Activated CD4-positive, alpha-beta T cell treated with anti-CD3 and anti-CD28 coated beads, Interleukin-2, Interleukin-6, amounts not matched to agents 100 ng/mL and 50 ng/mL, durations not matched to agents 16 hours and 8 hours (primary cell): ENCODE results near the gene ARHGEF6.
"Not testable (repeated sequence)": the region's sequence is repeated elsewhere in the genome, so short reads cannot be mapped to it uniquely, and the experiment has no call there.

Experiments used
- DNase-seq: peaks from one replicate; pipeline ENCODE4 v3.0.0-alpha.2; 2020

Gene ARHGEF6

GRCh38 chrX:136780763-136781162, at the start of gene ARHGEF6:
Gene ARHGEF6, minus strand, starts transcription at chrX:136780932. Its CDS starts 50 bp downstream, at chrX:136780882.
- peak; percentile 65 for DNase-seq

GRCh38 chrX:136829413-136829812, 48.7 kb upstream of the ARHGEF6 start:
- DNase-seq = no peak

GRCh38 chrX:136828830-136829229, 48.1 kb upstream of the ARHGEF6 start:
- DNase-seq = no peak

- DNase-seq = no peak
These were observed 46.3 kb upstream of the ARHGEF6 start for GRCh38 chrX:136827026-136827425.

- DNase-seq = no peak
These were observed 45.0 kb upstream of the ARHGEF6 start for GRCh38 chrX:136825771-136826170.

- no peak for DNase-seq
These were observed 42.4 kb upstream of the ARHGEF6 start for GRCh38 chrX:136823175-136823574.

- DNase-seq = no peak
These were observed 41.8 kb upstream of the ARHGEF6 start for GRCh38 chrX:136822337-136823095.

- not testable (repeated sequence) for DNase-seq
These were observed 39.0 kb upstream of the ARHGEF6 start for GRCh38 chrX:136819756-136820155.

GRCh38 chrX:136819031-136819703, 38.4 kb upstream of the ARHGEF6 start:
- DNase-seq = no peak

GRCh38 chrX:136816975-136817374, 36.2 kb upstream of the ARHGEF6 start:
- no peak for DNase-seq

- no peak for DNase-seq
These were observed 34.4 kb upstream of the ARHGEF6 start for GRCh38 chrX:136814847-136815750.

GRCh38 chrX:136812286-136812685, 31.6 kb upstream of the ARHGEF6 start:
- DNase-seq = no peak

- DNase-seq = peak; percentile 33
These were observed 29.8 kb upstream of the ARHGEF6 start for GRCh38 chrX:136810493-136810892.

- no peak for DNase-seq
These were observed 26.2 kb upstream of the ARHGEF6 start for GRCh38 chrX:136806891-136807410.

GRCh38 chrX:136802515-136802914, 21.8 kb upstream of the ARHGEF6 start:
- no peak for DNase-seq

GRCh38 chrX:136797787-136798186, 17.1 kb upstream of the ARHGEF6 start:
- DNase-seq = no peak

GRCh38 chrX:136795132-136795531, 14.4 kb upstream of the ARHGEF6 start:
- not testable (repeated sequence) for DNase-seq

- not testable (repeated sequence) for DNase-seq
These were observed 13.9 kb upstream of the ARHGEF6 start for GRCh38 chrX:136794660-136795059.

- DNase-seq = no peak
These were observed 13.3 kb upstream of the ARHGEF6 start for GRCh38 chrX:136794080-136794479.

GRCh38 chrX:136789856-136790255, 9.1 kb upstream of the ARHGEF6 start:
- no peak for DNase-seq

- no peak for DNase-seq
These were observed 3.5 kb upstream of the ARHGEF6 start for GRCh38 chrX:136784231-136784630.

- no peak for DNase-seq
These were observed 2.4 kb upstream of the ARHGEF6 start for GRCh38 chrX:136783159-136783558.

- no peak for DNase-seq
These were observed 557 bp upstream of the ARHGEF6 start for GRCh38 chrX:136781180-136781797.
